ENCODE results near the gene HDGFL3. TPM values are rescaled to one million over a fixed set of nuclear protein-coding genes. Genes with fewer than 3 reads are reported as not detected.
"Not testable (repeated sequence)": the region's sequence is repeated elsewhere in the genome, so short reads cannot be mapped to it uniquely, and the experiment has no call there.

Gene HDGFL3
- total RNA-seq, 4 donors from 2014 or later: 1.00 to 7.1 (median 4.1) TPM

DNA sequence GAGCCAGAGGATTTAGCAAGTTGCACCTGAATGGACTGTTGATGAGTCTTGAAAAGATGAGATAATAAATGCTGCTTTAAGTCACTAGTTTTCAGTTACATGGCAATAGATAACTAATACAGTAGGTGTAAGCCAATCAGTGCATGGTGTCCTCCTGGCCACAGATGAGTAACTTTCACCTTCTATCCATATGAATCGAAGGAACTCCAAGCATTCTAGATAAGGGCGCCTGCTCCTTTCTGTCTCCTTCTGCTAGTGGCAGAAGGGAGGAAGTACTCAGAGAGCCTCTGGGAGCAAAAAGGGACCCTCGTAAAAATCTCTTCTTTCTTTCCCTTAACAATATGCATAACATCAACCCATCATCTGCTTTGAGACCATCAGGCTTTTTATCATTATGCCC lies 62.9 kb downstream of the HDGFL3 start:
- no peak for DNase-seq
- TF ChIP-seq, protein P1, sequence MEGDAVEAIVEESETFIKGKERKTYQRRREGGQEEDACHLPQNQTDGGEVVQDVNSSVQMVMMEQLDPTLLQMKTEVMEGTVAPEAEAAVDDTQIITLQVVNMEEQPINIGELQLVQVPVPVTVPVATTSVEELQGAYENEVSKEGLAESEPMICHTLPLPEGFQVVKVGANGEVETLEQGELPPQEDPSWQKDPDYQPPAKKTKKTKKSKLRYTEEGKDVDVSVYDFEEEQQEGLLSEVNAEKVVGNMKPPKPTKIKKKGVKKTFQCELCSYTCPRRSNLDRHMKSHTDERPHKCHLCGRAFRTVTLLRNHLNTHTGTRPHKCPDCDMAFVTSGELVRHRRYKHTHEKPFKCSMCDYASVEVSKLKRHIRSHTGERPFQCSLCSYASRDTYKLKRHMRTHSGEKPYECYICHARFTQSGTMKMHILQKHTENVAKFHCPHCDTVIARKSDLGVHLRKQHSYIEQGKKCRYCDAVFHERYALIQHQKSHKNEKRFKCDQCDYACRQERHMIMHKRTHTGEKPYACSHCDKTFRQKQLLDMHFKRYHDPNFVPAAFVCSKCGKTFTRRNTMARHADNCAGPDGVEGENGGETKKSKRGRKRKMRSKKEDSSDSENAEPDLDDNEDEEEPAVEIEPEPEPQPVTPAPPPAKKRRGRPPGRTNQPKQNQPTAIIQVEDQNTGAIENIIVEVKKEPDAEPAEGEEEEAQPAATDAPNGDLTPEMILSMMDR (IDR thresholded peaks at IDR 0.05 in 4 of 5, conservative IDR thresholded peaks at IDR 0.05 in 1 of 5): no peak
- no peak for TF ChIP-seq POLR2A (IDR thresholded peaks at IDR 0.05)
- intact Hi-C loops (cut with DNase I; ENCODE audit: low total_unique reads) (no loop called here), in situ Hi-C loops (cut with MboI; ENCODE audit: low sequenced_read_pairs in 4 of 4) (no loop called here)
- no peak for ATAC-seq
- no peaks in the 10 kb centered on the region for H3K27me3 ChIP-seq
- H3K9me3 ChIP-seq: no peaks in the 10 kb centered on the region
- no peaks in the 10 kb centered on the region for H3K4me1 ChIP-seq
- H3K36me3 ChIP-seq: no peaks in the 10 kb centered on the region
- no peak overlapping the region for H3K4me3 ChIP-seq
- no peak overlapping the region for H3K27ac ChIP-seq

DNA sequence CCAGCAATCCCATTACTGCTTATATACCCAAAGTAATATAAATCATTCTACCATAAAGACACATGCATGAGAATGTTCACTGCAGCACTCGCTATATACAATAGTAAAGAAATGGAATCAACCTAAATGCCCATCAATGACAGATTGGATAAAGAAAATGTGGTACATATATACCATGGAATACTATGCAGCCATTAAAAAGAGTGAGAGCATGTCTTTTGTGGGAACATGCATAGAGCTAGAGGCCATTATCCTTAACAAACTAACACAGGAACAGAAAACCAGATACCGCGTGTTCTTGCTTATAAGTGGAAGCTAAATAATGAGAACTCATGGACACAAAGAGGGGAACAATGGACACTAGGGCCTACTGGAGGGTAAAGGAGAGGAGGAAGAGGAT lies 65.5 kb downstream of the HDGFL3 start:
- H3K36me3 ChIP-seq: peaks cover 0 to 20% of the 10 kb centered on the region in 2 donors
- H3K9me3 ChIP-seq; H3K27me3 ChIP-seq; ATAC-seq; H3K4me3 ChIP-seq; H3K4me1 ChIP-seq; intact Hi-C loops (cut with DNase I; ENCODE audit: low total_unique reads); in situ Hi-C loops (cut with MboI; ENCODE audit: low sequenced_read_pairs in 4 of 4); H3K27ac ChIP-seq; DNase-seq: not testable (repeated sequence)

DNA sequence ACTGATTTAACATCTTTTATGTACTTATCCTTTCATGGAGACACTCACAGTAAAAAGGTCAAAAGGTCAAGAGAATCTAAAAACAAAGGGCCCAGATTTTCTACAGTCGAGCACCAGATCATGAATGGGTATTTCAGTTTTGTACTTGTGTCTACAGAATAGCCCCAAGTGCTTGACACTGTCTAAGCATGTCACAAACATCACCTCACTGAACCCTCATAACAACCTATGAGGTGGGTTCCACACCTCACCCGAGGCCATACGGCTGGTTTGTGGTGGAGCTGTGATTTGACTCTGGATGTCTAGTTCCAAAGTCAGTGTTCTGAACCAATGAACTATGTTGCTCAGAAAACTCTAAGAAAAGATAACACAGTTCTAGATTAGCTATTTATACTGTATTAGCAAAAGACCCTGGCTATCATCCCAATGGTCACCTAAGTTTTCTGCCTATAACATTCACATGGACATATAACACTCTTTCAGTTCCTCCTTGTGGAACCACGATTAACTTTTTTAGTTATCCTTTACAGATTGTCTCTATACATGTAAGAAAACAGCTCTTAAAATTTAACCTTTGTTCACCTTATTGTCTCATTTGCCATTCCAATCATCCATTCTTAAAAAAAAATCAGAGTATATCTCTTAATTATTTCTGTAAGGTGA lies 74.6 kb downstream of the HDGFL3 start:
- no peak for TF ChIP-seq POLR2A (IDR thresholded peaks at IDR 0.05)
- TF ChIP-seq, protein P1 (IDR thresholded peaks at IDR 0.05 in 4 of 5, conservative IDR thresholded peaks at IDR 0.05 in 1 of 5): no peak
- H3K36me3 ChIP-seq: peaks cover 0 to 85% of the 10 kb centered on the region in 2 donors
- in situ Hi-C loops (cut with MboI; ENCODE audit: low sequenced_read_pairs in 4 of 4): no loop called here

DNA sequence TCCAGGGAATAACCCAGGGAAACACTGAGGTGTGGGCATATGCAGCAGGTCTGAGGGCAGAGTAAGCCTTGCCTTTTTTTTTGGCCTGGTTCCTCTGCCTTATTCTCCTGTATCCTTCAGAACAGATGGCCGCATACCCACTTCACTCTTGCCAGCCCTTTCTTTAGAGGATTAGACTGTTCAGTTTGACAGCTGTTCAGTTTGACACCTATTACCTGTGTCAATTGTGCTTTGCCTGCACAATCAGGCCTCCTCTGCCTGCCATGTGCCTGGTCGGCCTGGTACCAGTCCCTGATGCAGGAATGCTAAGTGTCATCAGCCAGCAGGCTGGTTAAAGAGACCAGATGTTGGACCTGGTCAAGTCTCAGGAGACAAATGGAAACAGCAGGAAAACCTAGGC lies 77.8 kb downstream of the HDGFL3 start:
- in situ Hi-C loops (cut with MboI; ENCODE audit: low sequenced_read_pairs in 4 of 4) (no loop called here), intact Hi-C loops (cut with DNase I; ENCODE audit: low total_unique reads) (no loop called here)
- no peaks in the 10 kb centered on the region for H3K9me3 ChIP-seq

More for the DNA sequence above, 74.6 kb downstream of the HDGFL3 start:
- Histone ChIP-seq H3K9me3 (no peaks in the 10 kb centered on the region), H3K27ac (no peak overlapping the region), H3K4me1 (no peaks in the 10 kb centered on the region), H3K27me3 (no peaks in the 10 kb centered on the region), H3K4me3 (no peak overlapping the region)
- intact Hi-C loops (cut with DNase I; ENCODE audit: low total_unique reads): no loop called here
- no peak for ATAC-seq
- no peak for DNase-seq

DNA sequence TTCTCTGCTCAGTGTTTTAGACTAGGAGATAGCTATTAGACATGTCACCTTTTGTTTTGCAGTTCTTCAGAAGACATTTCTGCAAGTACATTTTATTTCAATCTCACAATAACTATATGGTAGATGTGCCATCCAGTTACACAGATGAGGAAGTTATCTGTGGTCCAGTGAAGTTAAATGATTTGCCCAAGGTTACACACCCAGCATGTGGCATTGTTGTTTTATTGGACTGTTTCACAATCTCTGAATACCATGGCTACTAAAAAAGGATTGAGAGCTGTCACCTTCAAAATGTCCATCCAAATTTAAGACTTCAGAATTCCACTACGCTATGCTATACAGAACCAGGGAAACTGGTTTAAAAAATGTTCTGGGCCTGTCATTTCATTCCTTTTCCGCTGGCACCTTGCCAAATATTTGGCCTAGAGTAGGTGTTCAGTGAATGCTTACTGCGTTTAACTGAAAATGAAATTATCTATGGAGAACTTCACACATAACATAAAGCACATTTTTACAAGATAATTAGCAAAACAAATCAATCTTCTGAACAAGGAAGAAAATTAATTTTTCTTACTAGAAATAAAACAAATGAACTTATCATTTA lies 80.0 kb downstream of the HDGFL3 start:
- H3K27ac ChIP-seq: no peak overlapping the region
- no peaks in the 10 kb centered on the region for H3K27me3 ChIP-seq
- H3K4me1 ChIP-seq: no peaks in the 10 kb centered on the region
- H3K4me3 ChIP-seq: no peak overlapping the region
- H3K9me3 ChIP-seq: no peaks in the 10 kb centered on the region
- TF ChIP-seq, protein P1 (IDR thresholded peaks at IDR 0.05 in 4 of 5, conservative IDR thresholded peaks at IDR 0.05 in 1 of 5): no peak
- no peak for TF ChIP-seq POLR2A (IDR thresholded peaks at IDR 0.05)
- H3K36me3 ChIP-seq: peaks cover 0 to 90% of the 10 kb centered on the region in 2 donors
- intact Hi-C loops (cut with DNase I; ENCODE audit: low total_unique reads): no loop called here
- DNase-seq (no peak), ATAC-seq (no peak)
- in situ Hi-C loops (cut with MboI; ENCODE audit: low sequenced_read_pairs in 4 of 4): no loop called here

More for the DNA sequence above, 77.8 kb downstream of the HDGFL3 start:
- Histone ChIP-seq H3K36me3 (peaks cover 0 to 92% of the 10 kb centered on the region in 2 donors), H3K27ac (no peak overlapping the region), H3K4me1 (no peaks in the 10 kb centered on the region), H3K27me3 (no peaks in the 10 kb centered on the region), H3K4me3 (no peak overlapping the region)
- no peak for DNase-seq
- TF ChIP-seq, protein P1 (IDR thresholded peaks at IDR 0.05 in 4 of 5, conservative IDR thresholded peaks at IDR 0.05 in 1 of 5): no peak
- TF ChIP-seq POLR2A (IDR thresholded peaks at IDR 0.05): no peak
- ATAC-seq: no peak
